HG03175 (cell line): Measurements from ENCODE around the gene EFCAB14.
"Not testable (repeated sequence)": the region's sequence is repeated elsewhere in the genome, so short reads cannot be mapped to it uniquely, and the experiment has no call there.

Source experiments
- ATAC-seq: cut with Tn5 transposase; IDR thresholded peaks from one replicate; pipeline ENCODE4 v1.9.1; 2021; ENCODE audit warnings: mild to moderate bottlenecking, moderate library complexity; ENCODE audit not compliant: unreplicated experiment

Gene EFCAB14

GRCh38 chr1:46687093-46687659 is 31.7 kb downstream of the EFCAB14 start:
- ATAC-seq, result no peak

- no peak for ATAC-seq
Measured at GRCh38 chr1:46686255-46686654, 32.7 kb downstream of the EFCAB14 start.

DNA sequence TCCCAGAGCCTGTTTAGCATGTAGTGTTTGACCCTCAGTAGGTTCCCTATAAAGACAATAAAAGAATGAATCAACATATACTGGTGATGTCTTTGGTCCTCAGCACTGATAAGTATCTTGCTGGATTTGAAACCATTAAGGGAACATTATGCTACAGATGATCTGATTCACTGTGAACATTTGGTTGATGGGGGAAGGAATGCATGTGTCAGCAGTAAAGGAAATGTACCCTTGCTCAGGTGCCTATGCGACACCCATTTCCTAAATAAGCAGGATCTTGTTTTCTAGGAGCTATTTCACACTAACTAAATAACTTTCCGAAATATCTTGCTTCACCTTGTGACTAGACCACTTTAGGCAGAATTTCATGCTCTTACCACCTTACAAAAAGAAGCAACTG is 34.2 kb downstream of the EFCAB14 start:
- no peak for ATAC-seq

GRCh38 chr1:46682064-46682463 is 36.9 kb downstream of the EFCAB14 start:
- ATAC-seq, result no peak

- no peak for ATAC-seq
Measured at GRCh38 chr1:46681333-46682034, 37.4 kb downstream of the EFCAB14 start.

DNA sequence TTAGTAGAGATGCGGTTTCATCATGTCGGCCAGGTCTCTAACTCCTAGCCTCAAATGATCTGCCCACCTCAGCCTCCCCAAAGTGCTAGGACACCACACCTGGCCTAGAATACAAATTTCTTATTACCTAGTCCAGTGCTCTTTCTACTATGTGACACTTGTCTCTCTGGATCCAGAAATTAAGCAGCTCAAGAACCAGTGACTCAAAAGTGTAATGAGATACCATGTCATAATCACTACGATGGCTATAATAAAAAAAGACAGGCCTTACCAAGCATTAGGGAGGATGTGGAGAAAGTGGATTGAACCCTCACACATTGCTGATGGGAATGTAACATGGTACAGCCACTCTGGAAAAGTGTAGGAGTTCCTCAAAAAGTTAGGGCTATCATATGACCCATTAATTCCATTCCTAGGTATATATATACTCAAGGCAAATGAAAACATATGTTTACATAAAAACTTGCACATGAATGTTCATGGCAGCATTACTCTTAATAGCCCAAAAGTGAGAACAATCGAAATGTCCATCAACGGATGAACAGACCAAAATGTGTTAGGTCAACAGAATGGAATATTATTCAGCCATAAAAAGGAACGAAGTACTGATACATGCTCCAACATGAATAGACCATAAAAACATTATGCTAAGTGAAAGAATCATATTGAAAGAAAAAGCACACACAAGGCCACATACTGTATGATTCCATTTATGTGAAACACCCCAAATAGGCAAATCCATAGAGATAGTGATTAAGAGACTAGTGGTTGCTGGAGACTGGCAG is 38.9 kb downstream of the EFCAB14 start:
- ATAC-seq, result no peak

DNA sequence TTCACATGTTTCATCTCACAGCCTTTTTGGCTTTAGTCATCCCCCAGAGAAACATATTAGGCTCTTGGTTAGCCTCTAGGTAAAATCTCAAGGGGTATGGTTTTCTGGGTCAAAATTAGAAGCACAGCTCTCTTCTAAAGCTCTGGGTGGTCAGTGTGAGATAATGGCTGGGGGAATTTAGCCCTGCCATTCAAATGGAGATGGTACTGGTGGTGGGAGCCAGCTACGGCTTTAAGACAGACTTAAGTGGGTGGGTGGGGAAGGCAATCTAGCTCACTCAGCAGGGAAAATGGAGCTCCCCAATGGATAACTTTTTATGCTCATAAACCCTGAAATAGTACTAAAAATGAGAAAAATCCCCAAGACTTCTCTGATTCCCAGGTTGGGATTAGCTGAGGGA is 41.6 kb downstream of the EFCAB14 start:
- ATAC-seq, result no peak

GRCh38 chr1:46676531-46676930 is 42.4 kb downstream of the EFCAB14 start:
- ATAC-seq, result no peak

- ATAC-seq, result no peak
Measured at GRCh38 chr1:46675549-46676314, 43.2 kb downstream of the EFCAB14 start.

- ATAC-seq, result no peak
Measured at GRCh38 chr1:46673749-46674182, 45.1 kb downstream of the EFCAB14 start.

DNA sequence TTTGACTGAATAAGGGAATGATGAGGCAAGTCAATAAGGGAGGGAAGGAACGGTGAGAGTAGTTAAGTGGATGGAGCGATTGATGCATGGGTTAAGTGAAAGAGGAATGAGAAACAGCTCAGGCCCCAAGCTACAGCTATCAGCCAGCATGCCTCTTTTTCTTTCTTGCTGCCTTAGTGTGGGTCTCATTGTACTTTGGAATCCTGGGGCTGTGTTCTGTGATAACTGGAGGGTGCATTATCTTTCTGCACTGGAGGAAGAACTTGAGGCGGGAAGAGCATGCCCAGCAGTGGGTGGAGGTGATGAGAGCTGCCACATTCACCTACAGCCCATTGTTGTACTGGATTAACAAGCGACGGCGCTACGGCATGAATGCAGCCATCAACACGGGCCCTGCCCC is 46.2 kb downstream of the EFCAB14 start:
- ATAC-seq, result no peak

DNA sequence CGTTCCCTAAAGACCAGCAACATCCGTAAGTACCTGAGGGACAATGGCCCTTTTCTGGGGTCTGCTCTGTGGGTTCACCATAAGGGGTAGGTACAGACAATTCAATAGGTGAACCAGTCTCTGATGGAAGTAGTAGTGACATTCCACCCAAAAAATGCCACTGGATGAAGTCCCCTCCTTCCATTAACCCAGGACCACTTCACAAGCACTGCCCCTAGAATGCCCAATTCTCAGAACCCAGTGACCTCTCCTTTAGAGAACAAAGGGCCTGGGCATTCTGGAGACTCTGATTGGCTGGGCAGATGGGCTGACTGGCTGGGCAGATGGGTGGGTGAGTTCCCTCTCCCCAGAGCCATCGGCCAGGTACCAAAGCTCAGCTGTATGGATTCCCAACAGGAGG is 47.4 kb downstream of the EFCAB14 start, which contains the start of gene TEX38:
Gene TEX38 (plus strand): TSS at position 301 of the 400 bp plus-strand sequence. CDS start 81 bp downstream, at position 382.
- ATAC-seq, result no peak

- no peak for ATAC-seq
Measured at GRCh38 chr1:46670134-46670533, 48.8 kb downstream of the EFCAB14 start.

DNA sequence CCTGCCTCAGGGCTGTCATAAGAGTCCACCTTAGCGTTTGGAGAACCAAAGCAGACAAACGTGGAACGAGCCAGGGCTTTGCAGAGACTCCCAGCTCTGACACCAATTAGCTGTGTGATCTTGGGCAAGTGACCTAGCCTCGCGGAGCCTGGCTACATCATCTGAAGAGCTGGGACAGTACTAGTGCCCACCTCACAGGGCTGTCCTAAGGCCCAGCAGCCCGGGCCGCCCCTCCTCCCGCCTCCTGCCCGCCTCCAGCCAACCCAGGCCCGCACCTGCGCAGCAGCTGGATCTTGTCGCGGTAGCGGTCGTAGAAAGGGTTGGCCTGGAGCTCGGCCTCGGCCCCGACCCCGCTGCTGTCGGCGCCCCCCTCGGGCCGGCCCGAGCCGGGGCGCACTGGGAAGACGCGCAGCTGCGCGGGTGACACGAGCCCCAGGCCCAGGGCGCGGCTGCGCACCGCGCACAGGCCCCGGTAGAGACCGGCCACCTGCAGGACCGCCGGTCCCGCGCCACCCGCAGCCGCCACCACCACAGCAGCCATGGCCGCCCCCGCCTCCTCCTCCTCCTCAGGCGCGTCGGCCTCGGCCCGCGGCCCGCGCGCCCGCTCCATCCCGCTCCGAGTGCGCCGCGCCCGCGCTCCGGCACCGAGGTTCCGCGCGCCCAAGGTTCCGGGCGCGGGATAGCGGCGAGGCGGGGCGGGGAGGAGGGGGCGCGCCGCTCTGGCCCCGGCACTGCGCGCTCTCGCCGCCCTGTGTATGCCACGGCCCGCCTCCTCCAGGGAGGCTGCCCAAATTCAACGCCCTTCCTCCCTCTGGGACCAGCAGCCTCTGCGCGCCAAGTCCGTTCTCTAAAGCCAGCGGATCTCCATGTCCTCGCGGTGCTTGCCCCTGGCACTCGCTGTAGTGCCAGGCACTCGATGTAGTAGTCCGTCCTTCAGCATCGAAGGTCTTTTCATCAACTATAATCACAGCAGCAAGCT is 50.8 kb downstream of the EFCAB14 start, which contains the start of gene ATPAF1:
Gene ATPAF1 (minus strand): TSS at position 583 of the 979 bp plus-strand sequence. CDS start 42 bp downstream, at position 541.
- peak; percentile 85 for ATAC-seq

- no peak for ATAC-seq
Measured at GRCh38 chr1:46665983-46666382, 52.9 kb downstream of the EFCAB14 start.

DNA sequence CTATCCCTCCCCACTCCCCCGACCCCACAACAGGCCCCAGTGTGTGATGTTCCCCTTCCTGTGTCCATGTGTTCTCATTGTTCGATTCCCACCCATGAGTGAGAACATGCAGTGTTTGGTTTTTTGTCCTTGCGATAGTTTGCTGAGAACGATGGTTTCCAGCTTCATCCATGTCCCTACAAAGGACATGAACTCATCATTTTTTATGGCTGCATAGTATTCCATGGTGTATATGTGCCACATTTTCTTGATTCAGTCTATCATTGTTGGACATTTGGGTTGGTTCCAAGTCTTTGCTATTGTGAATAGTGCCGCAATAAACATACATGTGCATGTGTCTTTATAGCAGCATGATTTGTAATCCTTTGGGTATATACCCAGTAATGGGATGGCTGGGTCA is 56.0 kb downstream of the EFCAB14 start:
- ATAC-seq, result not testable (repeated sequence)

DNA sequence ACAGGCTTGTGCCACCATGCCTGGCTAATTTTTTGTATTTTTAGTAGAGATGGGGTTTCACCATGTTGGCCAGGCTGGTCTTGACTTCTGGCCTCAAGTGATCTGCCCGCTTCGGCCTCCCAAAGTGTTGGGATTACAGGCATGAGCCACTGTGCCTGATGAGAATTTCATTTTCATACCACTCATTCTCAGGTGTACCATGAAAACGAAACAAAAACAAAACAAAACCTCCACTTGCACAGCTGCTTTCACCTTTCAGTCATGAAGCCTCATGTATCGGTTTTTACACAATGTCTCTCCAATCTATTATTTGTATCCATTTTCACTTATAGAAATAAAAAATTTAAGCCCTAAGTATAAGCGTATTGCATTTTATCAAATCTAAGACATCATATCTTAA is 58.8 kb downstream of the EFCAB14 start:
- peak; percentile 81 for ATAC-seq

GRCh38 chr1:46659307-46659870 is 59.5 kb downstream of the EFCAB14 start:
- no peak for ATAC-seq

- ATAC-seq, result no peak
Measured at GRCh38 chr1:46657775-46658174, 61.1 kb downstream of the EFCAB14 start.
